Measurements from ENCODE around the gene IFT172. TPM values are rescaled to one million over a fixed set of nuclear protein-coding genes. Genes with fewer than 3 reads are reported as not detected.

IFT172 gene
- total RNA-seq, 1 experiment from 2014 or later, result 26.2 TPM

DNA sequence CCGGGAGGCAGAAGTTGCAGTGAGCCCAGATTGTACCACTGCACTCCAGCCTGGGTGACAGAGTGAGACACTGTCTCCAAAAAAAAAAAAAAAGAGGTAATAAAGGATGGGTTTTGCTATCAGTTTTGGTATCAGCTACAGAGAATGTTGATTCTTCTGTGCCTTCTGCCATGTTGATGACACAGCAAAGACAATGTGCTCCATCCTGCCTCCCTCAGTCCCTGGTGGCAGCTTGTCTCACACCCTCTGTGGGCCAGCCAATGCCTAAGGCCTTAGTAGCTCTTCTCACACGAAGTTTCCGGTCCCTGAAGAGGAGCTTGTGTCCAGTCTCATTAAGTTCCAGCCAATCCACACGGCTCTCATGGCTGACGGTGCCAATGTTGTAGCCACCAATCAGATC lies 17.6 kb downstream of the IFT172 start:
- H3K36me3 ChIP-seq (ENCODE audit: low read depth), result peaks cover 22% of the 10 kb centered on the region; the same call in 1 of the 2 replicates
- H3K27me3 ChIP-seq (ENCODE audit: insufficient read depth, low read depth), result no peaks in the 10 kb centered on the region
- no peak for TF ChIP-seq EZH2 (IDR thresholded peaks at IDR 0.05; ENCODE audit: low read depth)
- TF ChIP-seq, protein P1, sequence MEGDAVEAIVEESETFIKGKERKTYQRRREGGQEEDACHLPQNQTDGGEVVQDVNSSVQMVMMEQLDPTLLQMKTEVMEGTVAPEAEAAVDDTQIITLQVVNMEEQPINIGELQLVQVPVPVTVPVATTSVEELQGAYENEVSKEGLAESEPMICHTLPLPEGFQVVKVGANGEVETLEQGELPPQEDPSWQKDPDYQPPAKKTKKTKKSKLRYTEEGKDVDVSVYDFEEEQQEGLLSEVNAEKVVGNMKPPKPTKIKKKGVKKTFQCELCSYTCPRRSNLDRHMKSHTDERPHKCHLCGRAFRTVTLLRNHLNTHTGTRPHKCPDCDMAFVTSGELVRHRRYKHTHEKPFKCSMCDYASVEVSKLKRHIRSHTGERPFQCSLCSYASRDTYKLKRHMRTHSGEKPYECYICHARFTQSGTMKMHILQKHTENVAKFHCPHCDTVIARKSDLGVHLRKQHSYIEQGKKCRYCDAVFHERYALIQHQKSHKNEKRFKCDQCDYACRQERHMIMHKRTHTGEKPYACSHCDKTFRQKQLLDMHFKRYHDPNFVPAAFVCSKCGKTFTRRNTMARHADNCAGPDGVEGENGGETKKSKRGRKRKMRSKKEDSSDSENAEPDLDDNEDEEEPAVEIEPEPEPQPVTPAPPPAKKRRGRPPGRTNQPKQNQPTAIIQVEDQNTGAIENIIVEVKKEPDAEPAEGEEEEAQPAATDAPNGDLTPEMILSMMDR (conservative IDR thresholded peaks at IDR 0.05), result no peak
- no peak overlapping the region for H3K27ac ChIP-seq
- H4K20me1 ChIP-seq (ENCODE audit: insufficient read depth), result no peaks in the 10 kb centered on the region
- CTCF ChIA-PET, result no interaction called here
- no peaks in the 10 kb centered on the region for H3K4me1 ChIP-seq (replicated peaks; ENCODE audit: insufficient read depth)
- H3K4me2 ChIP-seq, result no peak overlapping the region
- H3F3A ChIP-seq (ENCODE audit: insufficient read depth, low read depth), result no peaks in the 10 kb centered on the region; the same call in none of the 2 replicates
- no peaks in the 10 kb centered on the region for H3K79me2 ChIP-seq (ENCODE audit: low read depth)
- POLR2A ChIA-PET (ENCODE audit: unreplicated experiment), result no interaction called here
- BruUV-seq (replicated peaks), result no TSS peak
- no peak overlapping the region for H2AFZ ChIP-seq
- no peaks in the 10 kb centered on the region for H3K9me3 ChIP-seq (ENCODE audit: insufficient read depth, low read depth)
- no peaks in the 10 kb centered on the region for H3K9me2 ChIP-seq (ENCODE audit: insufficient read depth)
- no peak overlapping the region for H3K4me3 ChIP-seq
- intact Hi-C loops (cut with micrococcal nuclease; ENCODE audit: unreplicated experiment), result no loop called here
- DNase-seq, result no peak

GRCh38 chr2:27464443-27464842 lies 25.1 kb downstream of the IFT172 start:
- H3K4me2 ChIP-seq, result no peak overlapping the region
- intact Hi-C loops (cut with micrococcal nuclease; ENCODE audit: unreplicated experiment), result no loop called here
- no peak overlapping the region for H3K27ac ChIP-seq
- H3K27me3 ChIP-seq (ENCODE audit: insufficient read depth, low read depth), result no peaks in the 10 kb centered on the region
- H3K36me3 ChIP-seq (ENCODE audit: low read depth), result 0 out of 2 replicates have a peak, but pooled peaks cover 5% of the 10 kb centered on the region
- H4K20me1 ChIP-seq (ENCODE audit: insufficient read depth), result no peaks in the 10 kb centered on the region
- BruUV-seq (replicated peaks), result no TSS peak
- H3K79me2 ChIP-seq (ENCODE audit: low read depth), result no peaks in the 10 kb centered on the region
- no peaks in the 10 kb centered on the region for H3K9me3 ChIP-seq (ENCODE audit: insufficient read depth, low read depth)
- TF ChIP-seq EZH2 (IDR thresholded peaks at IDR 0.05; ENCODE audit: low read depth), result no peak
- TF ChIP-seq, protein P1 (conservative IDR thresholded peaks at IDR 0.05), result no peak
- H3F3A ChIP-seq (ENCODE audit: insufficient read depth, low read depth), result no peaks in the 10 kb centered on the region
- H3K4me3 ChIP-seq, result no peak overlapping the region
- DNase-seq, result no peak
- ChIA-PET CTCF (no interaction called here), POLR2A (ENCODE audit: unreplicated experiment) (no interaction called here)
- H2AFZ ChIP-seq, result no peak overlapping the region
- H3K9me2 ChIP-seq (ENCODE audit: insufficient read depth), result no peaks in the 10 kb centered on the region
- no peaks in the 10 kb centered on the region for H3K4me1 ChIP-seq (replicated peaks; ENCODE audit: insufficient read depth)

DNA sequence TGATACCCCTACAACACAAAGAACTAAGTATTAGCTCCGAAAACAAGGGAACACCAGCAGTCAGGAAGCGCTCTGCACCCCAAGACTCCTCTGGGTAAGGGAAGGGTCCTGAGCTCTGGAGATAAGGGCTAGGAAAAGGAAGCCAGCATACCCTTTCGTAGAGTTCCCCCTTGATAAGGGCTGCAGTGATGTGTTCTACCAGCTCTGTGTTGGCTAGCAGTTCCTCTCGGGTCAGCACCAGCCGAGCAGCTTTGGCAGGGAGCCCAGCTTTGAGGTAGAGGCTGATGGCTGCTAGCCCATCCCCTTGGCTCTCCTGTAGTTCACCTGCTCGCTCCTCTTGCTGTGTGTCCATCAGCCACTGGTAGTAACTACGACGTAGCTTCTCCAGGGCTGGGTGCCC lies 28.4 kb downstream of the IFT172 start:
- Histone ChIP-seq H3K79me2 (ENCODE audit: low read depth) (no peaks in the 10 kb centered on the region), H3K4me2 (no peak overlapping the region), H3K4me3 (no peak overlapping the region), H3K9me2 (ENCODE audit: insufficient read depth) (no peaks in the 10 kb centered on the region), H3F3A (ENCODE audit: insufficient read depth, low read depth) (no peaks in the 10 kb centered on the region), H3K27ac (no peak overlapping the region), H3K9me3 (ENCODE audit: insufficient read depth, low read depth) (no peaks in the 10 kb centered on the region), H3K27me3 (ENCODE audit: insufficient read depth, low read depth) (no peaks in the 10 kb centered on the region), H3K4me1 (replicated peaks; ENCODE audit: insufficient read depth) (no peaks in the 10 kb centered on the region), H2AFZ (no peak overlapping the region), H3K36me3 (ENCODE audit: low read depth) (0 out of 2 replicates have a peak, but pooled peaks cover 5% of the 10 kb centered on the region), H4K20me1 (ENCODE audit: insufficient read depth) (no peaks in the 10 kb centered on the region)
- ChIA-PET CTCF (no interaction called here), POLR2A (ENCODE audit: unreplicated experiment) (no interaction called here)
- DNase-seq, result no peak
- no TSS peak for BruUV-seq (replicated peaks)
- no peak for TF ChIP-seq EZH2 (IDR thresholded peaks at IDR 0.05; ENCODE audit: low read depth)
- TF ChIP-seq, protein P1 (conservative IDR thresholded peaks at IDR 0.05), result no peak
- intact Hi-C loops (cut with micrococcal nuclease; ENCODE audit: unreplicated experiment), result no loop called here

Data from PC-9 (cell line).